Measurements from ENCODE around the gene NAGPA.

The NAGPA gene

DNA sequence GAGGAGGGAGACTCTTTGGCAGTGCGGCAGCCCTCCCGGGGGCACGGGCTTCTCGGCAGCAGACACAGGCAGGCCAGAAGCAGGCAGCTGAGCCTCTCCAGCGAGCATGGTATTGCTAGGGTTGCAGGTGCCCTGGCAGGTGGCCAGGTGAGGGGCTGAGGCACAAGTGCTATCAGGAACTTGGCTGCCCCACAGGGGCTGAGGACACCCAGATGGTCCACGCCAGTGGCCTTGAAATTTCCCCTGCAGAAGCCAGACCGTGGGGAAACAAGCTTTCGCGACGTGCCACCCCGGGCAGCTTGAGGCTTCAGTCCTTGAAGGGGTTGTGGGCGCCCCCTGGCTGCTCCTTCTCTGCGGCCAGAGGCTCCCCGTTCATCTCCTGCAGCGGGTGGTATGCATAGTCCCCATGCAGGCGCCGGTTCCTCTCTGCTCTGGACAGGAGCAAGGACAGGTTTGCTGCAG lies 8.5 kb downstream of the NAGPA start:
- DNase-seq: no peak

DNA sequence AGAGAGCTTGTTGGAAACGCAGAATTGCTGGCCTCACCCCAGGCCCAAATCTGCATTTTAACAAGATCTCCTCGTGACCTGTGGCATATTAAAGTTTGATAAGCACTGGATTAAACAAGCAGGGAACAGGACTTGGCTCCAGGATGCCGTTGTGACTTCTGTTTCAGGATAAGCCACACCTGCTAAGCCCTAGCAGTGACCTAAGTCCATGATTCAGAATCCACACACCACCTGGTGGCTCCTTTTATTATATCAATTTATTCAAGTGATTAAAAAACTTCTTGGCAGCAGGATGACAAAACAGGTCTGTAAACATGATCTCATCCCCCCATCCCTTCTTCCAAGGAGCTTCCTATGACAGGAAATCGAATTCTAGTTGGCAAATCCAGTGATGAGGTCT lies 9.1 kb downstream of the NAGPA start:
- no peak for DNase-seq

DNA sequence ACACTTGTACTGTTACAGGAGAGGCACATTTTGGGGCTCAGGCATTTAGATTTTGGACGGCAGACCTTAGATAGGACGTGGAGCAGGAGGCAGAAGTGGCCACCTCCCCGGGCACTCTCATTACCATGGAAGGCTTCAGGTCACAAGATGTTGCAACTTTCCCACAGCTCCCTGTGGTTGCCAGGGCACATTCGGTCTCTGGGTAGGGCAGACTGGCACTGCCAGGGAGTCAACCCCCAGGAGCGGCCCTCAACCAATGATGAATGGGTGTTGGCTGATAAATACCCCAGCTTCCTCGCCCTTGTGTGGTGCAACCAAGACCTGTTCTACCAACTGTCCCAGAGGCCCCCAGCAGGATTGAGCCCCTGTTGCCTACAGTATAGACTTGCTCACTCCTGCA lies 11.2 kb downstream of the NAGPA start:
- no peak for DNase-seq

DNA sequence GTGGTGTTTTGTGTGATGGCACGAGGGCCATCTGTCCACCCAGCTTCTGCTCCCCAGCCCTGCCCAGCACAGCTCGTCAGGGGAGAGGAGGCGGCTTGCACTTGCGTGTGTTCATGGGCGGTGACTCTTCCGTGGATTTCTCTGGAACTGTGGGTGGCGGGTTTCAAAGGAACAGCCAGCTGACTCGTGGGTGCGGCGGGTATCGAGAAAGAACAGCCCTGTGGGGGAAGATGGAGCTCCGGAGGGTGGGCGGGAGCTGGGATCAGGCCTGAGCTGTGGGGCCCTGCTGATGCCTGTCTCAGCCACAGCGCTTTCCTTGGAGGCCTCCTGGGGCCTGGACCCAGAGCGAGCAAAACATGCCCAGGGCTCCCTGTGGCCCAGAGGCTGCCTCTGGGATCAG lies 13.2 kb downstream of the NAGPA start:
- DNase-seq: no peak

DNA sequence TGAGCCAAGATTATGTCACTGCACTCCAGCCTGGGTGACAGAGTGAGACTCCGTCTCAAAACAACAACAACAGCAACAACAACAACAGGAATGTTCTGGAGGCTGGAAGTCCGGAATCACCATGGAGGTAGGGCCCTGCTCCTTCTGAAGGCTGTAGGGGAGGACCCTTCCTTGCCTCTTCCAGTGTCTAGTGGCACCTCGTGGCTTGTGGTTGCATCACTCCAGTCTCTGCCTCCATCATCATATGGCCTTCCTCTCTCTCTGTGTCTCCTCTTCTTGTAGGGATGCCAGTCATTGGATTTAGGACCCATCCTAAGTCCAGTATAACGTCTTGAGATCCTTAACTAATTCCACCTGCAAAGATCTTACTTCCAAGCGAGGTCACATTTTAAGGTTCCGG lies 14.0 kb downstream of the NAGPA start:
- DNase-seq: no peak

GRCh38 chr16:5018793-5019192 lies 14.9 kb downstream of the NAGPA start:
- no peak for DNase-seq

- no peak for DNase-seq
Observed at GRCh38 chr16:5017678-5017969, 16.1 kb downstream of the NAGPA start.

DNA sequence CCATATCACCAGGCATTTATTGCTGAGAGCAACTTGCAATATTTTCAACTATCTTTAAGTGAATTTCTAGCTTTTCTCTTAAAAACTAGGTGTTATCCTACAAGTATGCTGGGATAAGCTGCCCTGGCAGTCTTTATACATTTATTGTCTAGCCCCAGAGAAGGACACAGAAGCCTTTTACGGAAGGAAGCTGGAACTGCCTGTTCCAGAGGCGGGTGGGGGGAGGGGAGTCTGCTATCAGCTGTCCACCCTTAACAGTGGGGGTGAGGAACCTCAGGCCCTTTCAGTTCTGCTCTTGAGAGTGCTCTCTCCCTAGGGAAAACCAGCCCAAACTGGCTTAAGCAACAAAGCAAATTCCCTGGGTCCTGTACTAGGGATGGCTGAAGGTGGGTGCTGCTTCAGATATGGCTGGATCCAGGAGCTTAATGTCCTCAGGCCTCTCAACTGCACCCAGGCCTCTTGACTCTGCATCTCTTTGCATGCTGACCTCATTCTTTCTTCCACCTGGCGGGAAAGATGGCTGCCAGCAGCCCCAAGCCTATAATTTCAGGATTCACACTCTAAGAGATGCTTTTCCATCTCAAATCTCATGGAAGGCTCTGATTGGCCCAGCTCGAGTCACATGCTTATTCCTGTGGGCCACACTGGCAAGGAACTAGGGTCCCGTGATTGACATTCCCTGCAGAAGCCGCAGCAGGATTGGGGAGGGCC lies 16.6 kb downstream of the NAGPA start:
- no peak for DNase-seq

- no peak for DNase-seq
Observed at GRCh38 chr16:5015887-5016286, 17.8 kb downstream of the NAGPA start.

GRCh38 chr16:5015351-5015750 lies 18.4 kb downstream of the NAGPA start:
- DNase-seq: no peak

GRCh38 chr16:5012887-5013286 lies 20.8 kb downstream of the NAGPA start:
- DNase-seq: no peak

- DNase-seq: no peak
Observed at GRCh38 chr16:5011637-5012036, 22.1 kb downstream of the NAGPA start.

- DNase-seq: no peak
Observed at GRCh38 chr16:5010576-5011329, 23.0 kb downstream of the NAGPA start.

DNA sequence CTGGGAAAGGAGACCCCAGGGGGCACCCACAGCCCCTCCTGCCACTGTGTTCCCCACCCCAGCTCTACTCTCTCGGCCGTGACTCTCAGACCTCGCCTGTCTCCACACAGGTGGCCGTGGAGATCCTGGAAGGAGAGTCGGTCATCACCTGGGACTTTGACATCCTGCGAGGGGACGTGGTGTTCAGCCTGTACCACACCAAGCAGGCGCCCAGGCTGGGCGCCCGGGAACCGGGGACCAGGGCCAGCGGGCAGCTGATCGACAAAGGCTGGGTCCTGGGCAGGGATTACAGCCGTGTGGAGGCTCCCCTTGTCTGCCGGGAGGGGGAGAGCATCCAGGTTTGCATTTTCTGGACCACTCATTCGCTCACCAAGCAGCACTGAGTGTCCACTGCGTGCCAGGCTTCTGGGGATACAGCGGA lies 25.4 kb downstream of the NAGPA start:
- DNase-seq: no peak

GRCh38 chr16:5007256-5007655 lies 26.5 kb downstream of the NAGPA start:
- DNase-seq: no peak

DNA sequence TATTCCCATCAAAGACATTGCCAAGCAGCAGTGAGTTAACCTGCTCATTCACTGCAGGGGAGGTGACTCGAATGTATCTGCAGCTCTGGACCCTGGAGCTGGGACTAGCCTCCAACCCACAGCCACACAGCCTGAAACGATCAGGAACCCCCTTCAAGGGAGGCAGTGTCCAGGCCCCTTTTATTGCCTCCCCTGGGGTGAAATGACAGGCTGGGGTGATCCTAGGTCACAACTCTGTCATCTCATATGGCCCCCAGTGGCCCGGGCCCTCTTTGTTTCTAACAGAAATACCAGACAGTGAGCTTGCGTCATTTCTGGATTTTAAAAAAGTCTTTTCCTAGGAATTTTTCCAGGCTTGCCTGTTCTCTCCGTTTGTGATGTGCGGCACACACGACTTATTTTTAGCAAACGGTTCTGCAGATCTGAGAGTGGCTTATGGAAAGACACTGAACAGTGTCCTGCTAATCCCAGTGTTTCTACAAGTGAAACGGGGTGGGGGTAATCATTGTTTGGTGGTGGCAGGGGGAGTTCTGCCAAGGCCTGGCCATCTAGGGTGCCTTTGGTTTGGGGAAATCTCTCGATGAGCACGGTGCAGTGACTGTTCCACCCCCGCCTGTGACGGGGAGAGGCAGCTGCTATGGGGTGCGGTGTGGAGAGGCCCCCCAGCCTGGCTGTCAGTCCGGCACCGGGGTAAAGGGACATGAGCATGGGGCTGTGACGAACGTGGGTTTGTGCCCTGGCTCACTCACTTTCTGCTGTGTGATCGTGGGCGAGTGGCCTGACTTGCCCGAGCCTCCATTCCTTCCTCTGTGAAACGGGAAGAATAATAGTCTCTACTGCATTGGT lies 27.2 kb downstream of the NAGPA start:
- DNase-seq: no peak

DNA sequence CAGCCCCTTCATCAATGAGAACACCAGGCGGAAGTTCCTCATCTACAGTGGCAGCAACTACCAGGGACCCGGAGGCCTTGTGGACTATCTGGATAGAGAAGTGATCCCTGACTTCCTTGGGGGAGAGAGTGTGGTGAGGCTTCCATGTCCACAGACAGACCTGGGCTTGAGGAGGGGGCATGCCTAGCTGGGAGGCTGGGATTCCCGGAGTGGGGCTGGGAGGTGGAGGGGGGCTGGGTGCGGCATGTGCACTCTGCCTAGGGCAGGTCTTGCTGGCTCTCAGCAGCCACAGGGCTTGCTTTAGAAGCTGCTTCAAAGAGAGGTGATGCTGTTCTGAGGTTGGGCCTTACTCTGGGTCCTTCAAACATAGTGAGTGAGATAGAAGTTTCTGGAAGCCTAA lies 27.8 kb downstream of the NAGPA start:
- DNase-seq: no peak

- DNase-seq: no peak
Observed at GRCh38 chr16:5004311-5004710, 29.4 kb downstream of the NAGPA start.

- DNase-seq: no peak
Observed at GRCh38 chr16:5003828-5004227, 29.9 kb downstream of the NAGPA start.

GRCh38 chr16:5003211-5003610 lies 30.5 kb downstream of the NAGPA start:
- DNase-seq: no peak

DNA sequence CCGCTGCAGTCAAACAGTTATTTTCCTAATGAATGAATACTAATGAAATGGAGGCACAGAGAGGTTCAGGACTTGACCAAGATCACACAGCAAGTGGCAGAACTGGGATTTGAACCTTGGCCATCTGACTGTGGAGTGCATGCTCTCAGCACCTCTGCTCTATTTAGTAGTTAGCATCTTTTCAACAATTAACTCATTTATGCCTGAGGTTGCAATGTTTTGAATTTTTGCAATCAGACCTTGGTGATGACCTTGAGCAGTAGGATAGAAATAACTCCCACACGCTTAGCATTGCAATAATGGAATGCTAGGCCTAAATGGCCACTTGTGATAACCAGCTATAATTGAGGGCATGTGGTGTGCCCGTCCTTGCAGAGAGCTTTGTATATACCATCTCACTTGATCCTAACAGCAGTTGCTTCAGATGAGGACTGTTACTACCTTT lies 31.0 kb downstream of the NAGPA start:
- no peak for DNase-seq

DNA sequence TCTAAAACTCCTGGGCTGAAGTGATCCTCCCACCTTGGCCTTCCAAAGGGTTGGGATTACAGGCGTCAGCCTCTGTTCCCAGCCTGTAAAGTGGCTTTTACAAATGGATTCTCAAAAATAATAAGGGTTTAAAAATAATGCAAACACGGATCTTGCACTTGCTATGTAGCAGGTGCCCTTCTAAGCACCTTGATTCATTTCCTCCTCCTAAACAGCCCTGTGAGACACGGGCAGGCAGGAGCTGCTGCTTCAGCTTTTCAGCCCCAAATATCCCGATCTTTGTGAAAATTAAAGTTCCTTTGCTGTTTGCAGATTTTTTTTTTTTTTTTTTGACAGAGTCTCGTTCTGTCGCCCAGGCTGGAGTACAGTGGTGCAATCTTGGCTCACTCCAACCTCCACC lies 31.7 kb downstream of the NAGPA start:
- no peak for DNase-seq

DNA sequence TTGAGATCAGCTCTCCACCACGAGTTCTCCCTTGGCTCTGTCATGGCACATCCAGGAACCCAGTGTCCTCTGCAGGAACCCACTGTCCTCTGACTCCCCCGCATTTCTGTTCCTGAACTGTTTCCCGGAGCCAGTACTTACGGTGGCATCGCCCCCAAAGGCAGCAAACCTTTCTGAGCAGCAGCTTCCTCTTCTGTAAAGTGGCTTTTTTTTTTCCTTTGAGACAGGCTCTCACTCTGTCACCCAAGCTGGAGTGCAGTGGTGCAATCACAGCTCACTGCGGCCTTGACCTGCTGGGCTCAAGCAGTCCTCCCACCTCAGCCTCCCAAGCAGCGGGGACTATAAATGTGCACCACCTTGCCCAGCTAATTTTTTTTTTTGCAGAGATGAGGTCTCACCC lies 32.2 kb downstream of the NAGPA start:
- DNase-seq: no peak

DNA sequence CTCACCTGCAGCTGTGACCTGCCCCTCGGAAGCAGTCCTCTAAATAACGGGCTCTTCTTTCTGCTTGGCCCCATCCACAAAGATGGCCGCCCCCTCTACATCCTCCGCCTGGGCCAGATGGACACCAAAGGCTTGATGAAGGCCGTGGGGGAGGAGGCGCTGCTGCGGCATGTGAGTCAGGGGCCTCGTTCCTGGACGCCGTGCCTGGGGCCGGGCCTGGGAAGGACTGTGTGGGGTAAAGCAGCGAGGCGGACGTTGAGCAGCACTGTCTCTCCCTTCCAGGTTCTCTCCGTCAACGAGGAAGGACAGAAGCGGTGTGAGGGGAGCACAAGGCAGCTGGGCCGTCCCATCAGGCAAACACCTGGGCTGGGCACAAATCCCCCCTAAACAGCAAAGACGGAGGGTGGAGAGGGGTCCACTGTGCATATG lies 33.1 kb downstream of the NAGPA start:
- no peak for DNase-seq
